WERI-Rb-1 (cell line): ENCODE results near the gene RAI1.
"Not testable (repeated sequence)": the region's sequence is repeated elsewhere in the genome, so short reads cannot be mapped to it uniquely, and the experiment has no call there.

Experiments used
- DNase-seq: peaks from one replicate; pipeline ENCODE4 v3.0.0-alpha.2; 2020
- H3K27ac ChIP-seq: fragments of 250-450 bp; sonication (Bioruptor Pico); 2 replicates; pipeline ENCODE4 v1.5.1; 2020; ENCODE audit warnings: mild to moderate bottlenecking, moderate library complexity
- H3K27me3 ChIP-seq: fragments of 250-450 bp; sonication (Bioruptor Pico); 2 replicates; pipeline ENCODE4 v1.5.1; 2021; ENCODE audit warnings: mild to moderate bottlenecking, low read depth, moderate library complexity; ENCODE audit not compliant: insufficient read depth, severe bottlenecking
- H3K36me3 ChIP-seq: fragments of 250-450 bp; sonication (Bioruptor Pico); 2 replicates; pipeline ENCODE4 v1.5.1; 2020; ENCODE audit warnings: mild to moderate bottlenecking, moderate library complexity
- H3K4me3 ChIP-seq: 2 replicates; pipeline ENCODE4 v1.5.1; 2011; ENCODE audit warnings: low read depth, mild to moderate bottlenecking, control low read depth, low read length
- H3K9me3 ChIP-seq: fragments of 250-450 bp; sonication (Bioruptor Pico); 2 replicates; pipeline ENCODE4 v1.5.1; 2021; ENCODE audit warnings: mild to moderate bottlenecking, moderate library complexity; ENCODE audit not compliant: severe bottlenecking
- TF ChIP-seq, protein P1 (sequence below): IDR thresholded peaks from 2 replicates; pipeline ENCODE4 v1.5.1; 2011; ENCODE audit warnings: low read depth, mild to moderate bottlenecking, control low read depth, inconsistent platforms, low read length

RAI1 gene, protein sequence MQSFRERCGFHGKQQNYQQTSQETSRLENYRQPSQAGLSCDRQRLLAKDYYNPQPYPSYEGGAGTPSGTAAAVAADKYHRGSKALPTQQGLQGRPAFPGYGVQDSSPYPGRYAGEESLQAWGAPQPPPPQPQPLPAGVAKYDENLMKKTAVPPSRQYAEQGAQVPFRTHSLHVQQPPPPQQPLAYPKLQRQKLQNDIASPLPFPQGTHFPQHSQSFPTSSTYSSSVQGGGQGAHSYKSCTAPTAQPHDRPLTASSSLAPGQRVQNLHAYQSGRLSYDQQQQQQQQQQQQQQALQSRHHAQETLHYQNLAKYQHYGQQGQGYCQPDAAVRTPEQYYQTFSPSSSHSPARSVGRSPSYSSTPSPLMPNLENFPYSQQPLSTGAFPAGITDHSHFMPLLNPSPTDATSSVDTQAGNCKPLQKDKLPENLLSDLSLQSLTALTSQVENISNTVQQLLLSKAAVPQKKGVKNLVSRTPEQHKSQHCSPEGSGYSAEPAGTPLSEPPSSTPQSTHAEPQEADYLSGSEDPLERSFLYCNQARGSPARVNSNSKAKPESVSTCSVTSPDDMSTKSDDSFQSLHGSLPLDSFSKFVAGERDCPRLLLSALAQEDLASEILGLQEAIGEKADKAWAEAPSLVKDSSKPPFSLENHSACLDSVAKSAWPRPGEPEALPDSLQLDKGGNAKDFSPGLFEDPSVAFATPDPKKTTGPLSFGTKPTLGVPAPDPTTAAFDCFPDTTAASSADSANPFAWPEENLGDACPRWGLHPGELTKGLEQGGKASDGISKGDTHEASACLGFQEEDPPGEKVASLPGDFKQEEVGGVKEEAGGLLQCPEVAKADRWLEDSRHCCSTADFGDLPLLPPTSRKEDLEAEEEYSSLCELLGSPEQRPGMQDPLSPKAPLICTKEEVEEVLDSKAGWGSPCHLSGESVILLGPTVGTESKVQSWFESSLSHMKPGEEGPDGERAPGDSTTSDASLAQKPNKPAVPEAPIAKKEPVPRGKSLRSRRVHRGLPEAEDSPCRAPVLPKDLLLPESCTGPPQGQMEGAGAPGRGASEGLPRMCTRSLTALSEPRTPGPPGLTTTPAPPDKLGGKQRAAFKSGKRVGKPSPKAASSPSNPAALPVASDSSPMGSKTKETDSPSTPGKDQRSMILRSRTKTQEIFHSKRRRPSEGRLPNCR (N-terminal part only)

DNA sequence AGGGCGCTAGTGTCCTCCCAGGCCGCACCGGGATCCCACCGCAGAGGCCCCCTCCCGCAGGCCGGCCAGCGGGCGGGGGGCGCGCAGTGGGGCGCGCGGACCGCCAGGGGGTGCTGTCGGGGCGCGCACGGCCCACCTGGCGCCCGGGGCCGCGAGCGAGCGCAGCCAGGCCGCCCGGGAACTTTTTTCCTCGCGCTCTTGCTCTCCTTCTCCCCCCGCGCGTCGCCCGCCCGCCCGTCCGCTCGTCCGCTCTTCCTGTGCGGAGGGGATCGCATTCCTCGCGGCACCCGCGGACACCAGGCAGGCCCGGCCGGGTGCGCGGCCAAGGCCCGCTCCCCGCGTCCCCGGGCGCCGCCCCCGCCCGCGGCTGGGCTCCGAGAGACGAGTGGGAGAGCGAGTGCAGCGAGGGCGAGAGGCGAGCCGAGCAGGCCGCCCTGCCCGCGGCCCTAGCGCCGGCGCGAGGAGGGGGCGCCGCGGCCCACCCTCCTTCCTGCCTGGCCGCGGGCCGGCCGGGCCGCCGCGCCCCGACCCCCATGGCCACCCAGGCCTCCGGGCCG is at the start of gene RAI1:
Gene RAI1 (plus strand): TSS at position 272 of the 557 bp plus-strand sequence. CDS start 111,491 bp downstream, outside the sequence.
- TF ChIP-seq, protein P1, sequence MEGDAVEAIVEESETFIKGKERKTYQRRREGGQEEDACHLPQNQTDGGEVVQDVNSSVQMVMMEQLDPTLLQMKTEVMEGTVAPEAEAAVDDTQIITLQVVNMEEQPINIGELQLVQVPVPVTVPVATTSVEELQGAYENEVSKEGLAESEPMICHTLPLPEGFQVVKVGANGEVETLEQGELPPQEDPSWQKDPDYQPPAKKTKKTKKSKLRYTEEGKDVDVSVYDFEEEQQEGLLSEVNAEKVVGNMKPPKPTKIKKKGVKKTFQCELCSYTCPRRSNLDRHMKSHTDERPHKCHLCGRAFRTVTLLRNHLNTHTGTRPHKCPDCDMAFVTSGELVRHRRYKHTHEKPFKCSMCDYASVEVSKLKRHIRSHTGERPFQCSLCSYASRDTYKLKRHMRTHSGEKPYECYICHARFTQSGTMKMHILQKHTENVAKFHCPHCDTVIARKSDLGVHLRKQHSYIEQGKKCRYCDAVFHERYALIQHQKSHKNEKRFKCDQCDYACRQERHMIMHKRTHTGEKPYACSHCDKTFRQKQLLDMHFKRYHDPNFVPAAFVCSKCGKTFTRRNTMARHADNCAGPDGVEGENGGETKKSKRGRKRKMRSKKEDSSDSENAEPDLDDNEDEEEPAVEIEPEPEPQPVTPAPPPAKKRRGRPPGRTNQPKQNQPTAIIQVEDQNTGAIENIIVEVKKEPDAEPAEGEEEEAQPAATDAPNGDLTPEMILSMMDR, result peak; percentile 68
- Histone ChIP-seq H3K9me3 (no peaks in the 10 kb centered on the region), H3K27me3 (no peaks in the 10 kb centered on the region), H3K27ac (peak within 1 kb of the TSS; percentile 97), H3K4me3 (peak within 1 kb of the TSS; percentile 79), H3K36me3 (peaks cover 29% of the 10 kb centered on the region)
- DNase-seq, result peak; percentile 79

DNA sequence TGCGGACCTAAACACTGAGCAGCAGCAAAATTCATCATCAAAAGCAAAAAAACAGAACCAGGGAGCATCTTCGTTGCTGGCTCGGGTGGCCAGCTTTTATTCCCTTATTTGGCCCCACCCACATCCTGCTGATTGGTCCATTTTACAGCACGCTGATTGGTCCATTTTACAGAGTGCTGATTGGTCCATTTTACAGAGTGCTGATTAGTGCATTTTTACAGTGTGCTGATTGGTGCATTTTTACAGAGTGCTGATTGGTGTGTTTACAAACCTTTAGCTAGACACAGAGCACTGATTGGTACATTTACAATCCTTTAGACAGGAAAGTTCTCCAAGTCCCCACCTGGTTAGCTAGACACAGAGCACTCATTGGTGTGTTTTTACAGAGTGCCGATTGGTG is 48.6 kb upstream of the RAI1 start:
- not testable (repeated sequence) for DNase-seq, H3K36me3 ChIP-seq, H3K27me3 ChIP-seq, H3K9me3 ChIP-seq, H3K4me3 ChIP-seq, H3K27ac ChIP-seq

DNA sequence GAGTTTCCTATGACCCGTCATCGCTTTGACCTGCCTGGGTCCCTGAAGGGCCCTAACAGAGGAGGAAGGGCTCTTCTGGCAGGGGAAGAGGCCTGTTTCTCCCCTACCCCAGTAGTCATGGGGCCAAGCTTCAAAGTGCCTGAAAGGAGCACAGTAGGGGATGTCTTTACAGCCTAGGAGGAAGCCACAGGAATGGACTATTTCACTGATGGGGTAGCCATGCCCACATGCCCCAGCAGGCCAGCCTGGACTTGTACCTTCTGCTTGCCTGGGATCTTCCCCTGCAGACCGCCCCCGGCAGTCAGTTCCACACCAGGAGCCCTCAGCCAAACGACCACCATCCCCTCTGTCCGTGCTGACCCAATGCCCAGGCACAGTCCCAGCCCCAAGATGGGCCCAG is 47.9 kb upstream of the RAI1 start:
- Histone ChIP-seq H3K36me3 (no peaks in the 10 kb centered on the region), H3K27me3 (no peaks in the 10 kb centered on the region), H3K4me3 (no peak overlapping the region), H3K9me3 (peaks cover 5% of the 10 kb centered on the region), H3K27ac (no peak overlapping the region)
- TF ChIP-seq, protein P1, result no peak
- DNase-seq, result no peak

DNA sequence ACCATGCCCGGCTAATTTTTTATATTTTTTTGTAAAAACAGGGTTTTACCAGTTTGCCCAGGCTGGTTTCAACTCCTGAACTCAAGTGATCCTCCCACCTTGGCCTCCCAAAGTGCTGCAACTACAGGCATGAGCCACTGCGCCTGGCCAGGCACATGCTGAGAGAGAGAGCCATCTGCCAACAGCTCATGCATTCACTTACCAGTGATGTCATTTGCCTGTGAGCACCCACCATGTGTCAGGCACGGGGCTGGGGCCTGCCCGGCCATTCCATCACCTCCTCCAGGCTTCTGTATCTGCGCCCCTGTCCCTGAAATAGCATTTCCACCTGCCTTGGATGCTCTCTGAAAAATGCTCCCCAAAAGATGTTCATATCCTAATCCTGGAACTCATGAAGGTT is 46.1 kb upstream of the RAI1 start:
- H3K4me3 ChIP-seq, result no peak overlapping the region
- no peaks in the 10 kb centered on the region for H3K36me3 ChIP-seq
- TF ChIP-seq, protein P1, result no peak
- peaks cover 5% of the 10 kb centered on the region for H3K9me3 ChIP-seq
- no peaks in the 10 kb centered on the region for H3K27me3 ChIP-seq
- DNase-seq, result no peak
- no peak overlapping the region for H3K27ac ChIP-seq

DNA sequence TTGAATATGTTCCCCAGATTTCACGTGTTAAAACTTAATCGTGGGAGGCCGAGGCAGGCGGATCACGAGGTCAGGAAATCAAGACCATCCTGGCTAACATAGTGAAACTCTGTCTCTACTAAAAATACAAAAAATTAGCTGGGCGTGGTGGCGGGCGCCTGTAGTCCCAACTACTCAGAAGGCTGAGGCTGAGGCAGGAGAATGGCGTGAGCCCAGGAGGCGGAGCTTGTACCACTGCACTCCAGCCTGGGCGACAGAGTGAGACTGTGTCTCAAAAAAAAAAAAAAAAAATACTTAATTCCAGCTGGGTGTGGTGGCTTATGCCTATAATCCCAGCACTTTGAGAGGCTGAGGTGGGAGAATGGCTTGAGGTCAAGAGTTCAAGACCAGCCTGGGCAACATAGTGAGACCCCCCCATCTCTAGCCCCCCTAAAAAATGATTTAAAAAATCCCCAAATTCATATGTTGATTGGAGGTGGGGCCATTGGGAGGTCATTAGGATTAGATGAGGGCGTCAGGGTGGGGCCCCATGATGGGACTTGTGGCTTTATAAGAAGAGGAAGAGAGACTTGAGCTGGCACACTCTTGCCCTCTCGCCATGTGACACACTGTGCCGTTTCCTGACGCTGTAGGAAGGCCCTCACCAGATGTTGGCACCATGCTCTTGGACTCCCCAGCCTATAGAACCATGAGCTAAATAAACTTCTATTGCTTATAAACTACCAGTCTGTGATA is 45.6 kb upstream of the RAI1 start:
- DNase-seq, H3K36me3 ChIP-seq, H3K27ac ChIP-seq, H3K4me3 ChIP-seq, H3K27me3 ChIP-seq, H3K9me3 ChIP-seq: not testable (repeated sequence)

DNA sequence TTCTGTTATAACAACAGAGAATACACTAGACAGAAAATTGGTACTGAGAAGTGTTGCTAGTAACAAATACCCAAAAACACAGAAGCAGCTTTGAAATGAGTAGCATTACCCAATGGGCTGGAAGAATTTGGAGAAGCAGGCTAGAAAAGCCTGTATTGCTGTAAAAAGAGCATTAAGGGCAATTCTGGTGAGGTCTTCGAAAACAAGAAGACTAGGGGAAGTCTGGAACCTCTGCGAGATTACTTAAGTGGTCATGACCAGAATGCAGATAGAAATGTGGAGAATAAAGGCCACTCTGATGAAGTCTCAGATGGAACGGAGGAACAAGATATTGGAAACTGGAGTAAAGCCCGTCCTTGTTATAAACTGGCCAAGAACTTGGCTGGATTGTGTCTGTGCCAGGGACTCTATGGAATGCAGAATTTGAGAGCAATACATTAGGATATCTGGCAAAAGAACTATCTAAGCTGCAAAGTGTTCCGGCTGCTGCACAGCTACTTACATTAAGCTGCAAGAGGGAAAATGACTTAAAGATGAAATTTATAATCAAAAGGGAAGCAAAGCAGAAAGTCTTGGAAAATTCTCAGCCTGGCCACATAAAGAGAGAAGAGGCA is 44.9 kb upstream of the RAI1 start:
- peaks cover 5% of the 10 kb centered on the region for H3K9me3 ChIP-seq
- no peak overlapping the region for H3K27ac ChIP-seq
- TF ChIP-seq, protein P1, result no peak
- no peak for DNase-seq
- no peaks in the 10 kb centered on the region for H3K36me3 ChIP-seq
- H3K4me3 ChIP-seq, result no peak overlapping the region
- H3K27me3 ChIP-seq, result no peaks in the 10 kb centered on the region
